GM10847 (cell line): ENCODE measurements around the gene CTSD.

ENCODE experiments used
- POLR2A ChIP-seq: IDR thresholded peaks from 2 replicates; pipeline ENCODE4 v1.6.1; 2011; ENCODE audit not compliant: insufficient read length; ENCODE audit errors: extremely low read depth

The CTSD gene

DNA sequence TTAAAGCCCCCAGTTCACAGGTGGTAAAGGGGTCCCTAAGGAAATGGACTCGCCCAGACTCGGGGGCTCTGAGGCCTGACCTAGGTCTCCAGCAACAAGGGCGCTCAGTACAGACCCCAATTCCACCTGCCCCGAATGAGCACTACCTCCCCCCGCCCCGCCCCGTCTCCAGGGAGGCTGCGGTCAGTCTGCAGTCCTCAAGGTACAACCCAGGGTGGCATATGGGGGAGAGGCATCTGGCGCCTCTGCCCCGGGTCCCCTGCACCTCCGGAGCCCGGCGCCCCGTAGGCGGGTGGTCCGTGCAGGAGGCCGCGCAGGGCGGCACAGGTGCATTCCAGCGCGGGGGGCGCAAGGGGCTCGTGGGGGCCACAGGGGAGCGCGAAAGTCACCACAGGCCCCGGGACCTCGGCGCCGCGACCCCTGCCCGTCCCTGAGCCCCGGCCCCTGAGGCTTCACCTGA, 361 bp downstream of the CTSD start:
- TF ChIP-seq POLR2A, result no peak

DNA sequence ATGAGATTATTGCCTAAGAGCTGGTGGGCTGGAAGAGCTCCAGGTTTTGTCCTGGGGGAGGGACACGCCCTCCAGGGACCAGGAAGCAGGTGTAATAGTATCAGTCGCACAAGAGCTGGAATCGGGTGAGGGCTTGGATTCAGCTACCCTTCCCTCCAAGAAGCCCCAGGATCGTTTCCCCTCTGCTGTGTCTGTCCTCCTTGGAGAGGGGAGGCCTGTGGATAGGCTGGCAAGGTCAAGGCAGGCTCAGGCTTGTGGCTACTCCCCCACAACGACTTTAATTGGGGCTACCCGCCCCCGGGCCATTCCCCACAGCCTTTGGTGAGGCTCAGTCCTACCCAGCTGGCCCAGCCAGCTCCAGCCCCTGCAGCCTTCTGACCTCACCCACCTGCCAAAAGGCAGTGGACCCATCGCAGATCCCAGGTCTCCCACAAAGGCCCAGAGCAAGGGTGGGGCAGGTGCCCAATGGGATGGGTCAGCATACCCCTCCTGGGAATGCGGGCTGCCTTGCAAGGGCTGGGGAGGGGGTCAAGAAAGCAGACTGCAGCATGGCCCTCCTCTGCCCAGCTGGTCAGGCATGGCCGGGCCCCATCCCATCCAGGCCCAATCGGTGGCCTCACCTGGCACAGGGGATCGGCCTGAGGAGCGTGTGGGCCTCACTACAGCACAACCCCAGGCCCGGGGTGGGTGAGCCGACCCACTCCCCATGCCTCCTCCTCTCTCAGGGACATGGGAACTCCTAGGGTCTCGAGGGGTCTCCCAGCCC, 1.0 kb downstream of the CTSD start:
- no peak for TF ChIP-seq POLR2A

DNA sequence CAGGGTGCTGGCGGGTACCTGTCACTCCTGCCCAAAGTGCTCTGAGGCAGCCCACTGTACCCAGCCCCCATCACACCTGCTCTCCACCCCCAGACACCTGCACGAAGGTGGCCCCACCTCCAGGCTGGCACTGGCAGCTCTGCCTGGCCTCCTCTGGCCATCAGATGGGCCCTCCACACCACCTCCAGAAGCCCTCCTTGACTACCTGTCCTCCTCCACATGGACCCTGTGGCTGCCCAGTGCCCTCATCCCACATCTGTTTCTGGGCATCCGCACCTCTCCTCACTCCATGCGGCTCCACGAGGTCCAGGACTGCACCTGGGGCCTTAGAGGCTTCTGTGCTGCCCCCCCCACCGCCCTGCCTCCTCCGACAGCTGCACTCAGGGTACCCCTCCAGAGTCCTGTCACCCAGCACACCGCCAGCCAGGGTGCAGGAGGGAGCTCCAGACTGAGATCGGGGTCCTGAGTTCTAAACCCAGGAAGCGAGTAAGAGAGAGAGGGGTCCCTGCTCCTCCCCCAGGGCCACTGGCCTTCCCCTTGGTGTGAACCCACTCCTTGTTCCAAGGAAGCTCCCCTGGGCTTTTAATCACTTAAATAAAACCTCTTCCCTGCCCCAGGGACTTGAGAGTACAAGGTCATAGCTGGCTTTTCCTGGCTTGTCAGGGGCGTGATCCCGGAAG, 1.7 kb downstream of the CTSD start:
- no peak for TF ChIP-seq POLR2A

DNA sequence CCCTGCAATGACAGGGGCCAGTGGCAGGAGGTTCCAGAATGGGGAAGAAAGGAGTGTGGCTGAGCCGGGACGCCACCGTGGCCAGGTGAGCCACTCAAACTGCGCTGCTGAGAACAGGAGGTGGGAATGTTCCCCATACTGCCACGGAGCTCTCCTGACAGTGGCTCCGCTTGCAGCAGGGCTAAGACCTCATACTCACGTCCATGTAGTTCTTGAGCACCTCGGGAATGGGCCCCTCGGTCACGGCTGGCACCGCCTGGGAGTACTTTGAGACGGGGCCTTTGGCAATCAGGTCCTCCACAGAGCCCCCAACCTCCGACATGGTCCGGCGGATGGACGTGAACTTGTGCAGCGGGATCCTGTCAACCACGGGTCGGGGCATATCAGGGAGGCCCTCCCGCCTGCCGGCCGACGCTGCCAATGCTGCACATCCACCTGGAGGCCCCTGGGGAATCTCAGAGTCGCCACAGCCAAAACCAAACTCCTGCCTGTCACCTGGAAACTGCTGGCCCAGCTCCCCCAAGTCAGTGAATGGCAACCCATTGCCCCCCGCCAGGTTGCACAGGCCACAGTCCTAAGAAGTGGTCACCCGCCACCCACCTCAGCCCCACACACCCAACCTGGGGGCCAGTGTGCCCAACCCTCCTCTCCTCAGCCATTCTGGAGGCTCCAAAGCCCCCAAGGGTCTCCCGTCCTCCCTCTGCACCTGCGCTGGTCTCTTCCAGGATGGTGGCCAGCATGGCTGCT, 2.4 kb downstream of the CTSD start:
- no peak for TF ChIP-seq POLR2A

DNA sequence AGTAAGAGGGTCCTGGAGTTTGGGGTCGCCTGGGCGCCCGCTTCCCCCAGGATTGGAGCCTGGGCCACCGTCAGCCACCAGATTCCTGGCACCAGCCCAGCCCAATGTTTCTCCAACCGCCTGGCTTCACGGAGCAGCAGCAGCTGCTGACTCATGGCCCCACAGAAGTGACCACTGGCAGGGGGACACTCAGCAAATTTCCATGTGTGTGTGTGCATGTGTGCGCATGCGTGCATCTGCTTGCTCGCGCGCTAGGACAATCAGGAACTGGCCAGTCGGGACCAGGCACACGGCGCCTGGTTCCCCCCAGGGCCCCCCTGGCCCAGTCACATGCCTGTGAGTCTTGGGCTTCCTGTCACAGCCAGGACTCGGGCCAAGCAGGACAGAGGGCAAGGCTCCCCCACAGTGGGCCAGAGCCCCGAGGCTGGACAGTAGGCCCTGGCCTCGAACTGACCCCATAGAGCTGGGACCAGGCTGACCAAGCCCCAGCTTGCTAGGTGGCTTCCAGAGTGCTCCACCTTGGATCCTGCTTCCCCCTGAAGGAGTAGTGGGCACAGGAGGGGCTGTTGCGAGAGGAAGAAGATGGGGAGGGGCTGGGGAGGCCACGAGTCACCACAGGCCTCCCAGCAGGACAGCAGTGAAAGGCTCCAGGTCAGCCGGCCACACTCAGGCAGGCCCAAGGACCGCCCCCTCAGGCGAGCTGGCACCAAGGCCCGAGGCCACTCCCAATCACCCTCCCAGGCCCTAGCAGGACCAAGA, 3.2 kb downstream of the CTSD start:
- no peak for TF ChIP-seq POLR2A

DNA sequence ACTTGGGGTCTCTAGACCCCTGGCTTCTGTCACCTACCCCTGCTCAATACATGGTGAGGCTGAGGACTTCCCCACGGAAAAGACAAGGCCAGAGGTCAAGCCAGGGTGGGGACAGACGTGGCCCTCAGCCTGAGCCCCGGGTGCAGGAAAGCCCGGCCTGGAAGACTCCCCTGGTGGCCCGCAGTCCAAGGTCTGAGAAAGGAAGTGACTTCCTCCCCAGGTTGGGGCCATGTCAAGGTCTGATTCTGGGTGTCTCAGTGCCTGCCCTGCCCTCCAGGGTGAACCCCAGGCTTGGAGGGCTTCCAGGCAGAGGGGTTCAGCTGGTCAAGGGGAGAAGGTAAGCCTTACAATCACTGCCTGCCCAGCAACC, 3.9 kb downstream of the CTSD start:
- TF ChIP-seq POLR2A, result no peak

DNA sequence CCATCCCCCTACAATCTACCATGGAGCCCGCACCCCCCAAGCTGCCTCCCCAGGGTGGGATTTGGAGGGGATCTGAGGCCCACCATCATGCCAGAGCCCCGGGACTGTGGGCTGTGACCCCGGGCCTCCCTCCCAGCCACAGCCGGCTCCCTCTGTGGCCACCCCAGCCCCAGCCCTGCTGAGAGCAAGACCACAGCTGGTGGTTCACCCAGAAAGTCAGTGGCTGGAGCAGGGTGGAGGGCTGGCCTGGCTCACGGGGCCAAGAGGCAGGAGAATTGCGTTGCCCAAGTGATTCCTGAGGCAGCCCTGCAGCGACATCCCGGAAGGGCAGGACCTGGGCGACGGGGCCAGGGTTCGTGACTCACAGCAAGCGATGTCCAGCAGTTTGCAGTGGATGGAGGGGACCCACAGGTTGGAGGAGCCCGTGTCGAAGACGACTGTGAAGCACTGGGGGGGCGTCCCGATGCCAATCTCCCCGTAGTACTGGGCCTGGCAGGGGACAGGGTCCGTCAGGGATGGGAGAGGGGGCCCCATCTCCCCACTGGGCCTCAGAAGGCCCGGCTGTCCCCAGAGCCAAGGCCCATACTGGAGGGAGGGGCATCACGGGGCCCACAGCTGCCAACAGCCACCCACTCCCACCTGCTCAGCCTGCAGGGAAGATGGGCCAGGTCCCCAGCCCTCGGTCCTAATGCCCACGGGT, 4.4 kb downstream of the CTSD start:
- no peak for TF ChIP-seq POLR2A

DNA sequence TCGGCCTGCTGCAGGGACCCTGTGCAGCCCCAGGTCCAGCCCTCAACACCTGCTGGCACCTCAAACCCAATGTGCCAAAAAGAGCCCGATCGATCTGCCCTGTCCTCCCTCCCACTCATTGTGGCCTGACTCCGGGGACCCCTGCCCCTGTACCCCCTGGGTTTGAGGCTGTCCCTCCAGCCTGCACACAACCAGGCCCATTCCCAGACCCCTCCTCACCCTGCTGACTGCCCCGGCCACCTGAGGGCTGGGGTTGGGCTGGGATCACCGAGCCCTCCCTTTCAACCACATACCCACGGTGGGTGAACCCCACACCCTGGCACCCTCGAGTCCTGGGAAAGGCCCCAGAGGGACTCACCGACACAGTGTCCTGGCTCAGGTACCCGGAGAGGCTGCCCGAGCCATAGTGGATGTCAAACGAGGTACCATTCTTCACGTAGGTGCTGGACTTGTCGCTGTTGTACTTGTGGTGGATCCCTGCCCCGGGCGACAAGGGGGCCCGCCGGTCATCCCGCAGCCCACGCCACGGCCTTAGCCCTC, 5.0 kb downstream of the CTSD start:
- no peak for TF ChIP-seq POLR2A

DNA sequence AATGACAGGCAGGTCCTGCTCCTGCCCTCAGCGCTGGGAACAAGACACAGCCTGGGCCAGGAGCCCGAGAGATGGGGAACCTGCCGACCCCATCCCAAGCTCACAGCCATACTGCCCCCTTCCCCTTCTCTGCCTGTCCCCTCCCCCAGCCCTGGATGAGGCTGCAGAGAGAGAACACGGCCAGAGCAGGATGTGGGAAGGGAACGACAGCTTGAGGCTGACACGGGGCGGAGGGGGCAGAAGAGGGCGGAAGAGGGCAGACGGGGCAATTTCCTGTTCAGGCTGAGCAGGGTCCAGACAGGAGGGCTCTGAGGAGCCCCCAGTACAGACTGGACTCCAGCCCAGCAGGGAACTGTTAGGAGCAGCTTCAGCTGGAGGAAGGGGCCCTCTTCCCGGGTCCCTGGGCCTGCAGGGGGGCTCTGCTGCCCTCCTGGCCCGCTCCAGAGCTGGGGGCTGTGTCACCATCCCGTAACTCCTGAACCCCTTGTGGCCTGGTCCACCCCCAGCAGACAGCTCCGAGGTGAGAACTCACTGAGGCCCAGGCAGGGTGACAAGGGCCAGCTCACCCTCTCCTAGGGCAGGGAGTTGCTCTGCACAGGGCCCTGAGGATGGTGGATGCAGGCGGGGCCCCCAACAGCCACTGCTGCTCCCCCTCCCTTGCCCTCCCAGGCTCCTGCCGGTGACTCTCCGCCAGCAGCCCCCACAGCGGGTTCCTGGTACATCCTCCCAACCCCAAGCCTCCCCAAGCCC, 5.7 kb downstream of the CTSD start:
- no peak for TF ChIP-seq POLR2A

DNA sequence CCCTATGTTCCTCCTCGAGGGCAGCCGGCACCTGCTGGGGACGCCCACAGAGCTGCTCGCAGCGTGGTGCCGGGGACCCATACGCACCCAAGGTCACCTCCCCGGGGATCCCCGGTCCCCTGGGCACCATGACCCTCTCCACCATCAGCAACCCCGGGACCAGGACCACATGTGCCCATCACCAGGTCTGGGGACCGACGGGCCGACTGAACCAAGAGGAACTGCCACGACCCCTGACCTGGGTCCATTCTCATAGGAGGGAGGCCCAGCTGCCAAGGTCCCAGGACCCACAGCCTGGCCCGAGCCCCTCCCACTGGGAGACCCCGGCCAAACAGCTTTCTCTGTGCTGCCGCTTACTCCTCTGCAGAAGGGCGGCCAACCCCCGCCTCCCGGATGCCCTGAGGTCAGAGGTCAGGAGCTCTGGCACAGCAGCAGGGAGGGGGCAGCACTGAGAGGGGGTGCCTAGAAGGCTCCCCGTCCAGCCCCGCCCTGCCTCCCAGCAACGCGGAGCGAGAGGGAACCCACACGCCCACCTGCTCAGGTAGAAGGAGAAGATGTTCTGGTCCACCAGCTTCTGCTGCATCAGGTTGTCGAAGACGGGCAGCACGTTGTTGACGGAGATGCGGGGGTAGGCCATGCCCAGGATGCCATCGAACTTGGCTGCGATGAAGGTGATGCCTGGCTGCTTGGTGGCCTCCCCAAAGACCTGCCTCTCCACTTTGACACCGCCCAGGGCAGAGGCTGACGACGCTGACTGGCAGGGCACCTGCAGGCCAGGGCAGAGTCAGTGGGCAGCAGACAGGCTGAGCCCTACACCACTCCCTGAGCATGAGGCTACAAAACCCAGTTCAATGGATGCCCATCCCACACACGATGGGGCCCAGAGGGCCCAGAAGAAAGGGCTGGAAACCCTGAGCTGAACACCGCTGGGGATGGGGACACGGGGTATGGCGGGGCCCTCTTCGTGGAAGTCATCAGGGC, 6.6 kb downstream of the CTSD start:
- TF ChIP-seq POLR2A, result no peak

DNA sequence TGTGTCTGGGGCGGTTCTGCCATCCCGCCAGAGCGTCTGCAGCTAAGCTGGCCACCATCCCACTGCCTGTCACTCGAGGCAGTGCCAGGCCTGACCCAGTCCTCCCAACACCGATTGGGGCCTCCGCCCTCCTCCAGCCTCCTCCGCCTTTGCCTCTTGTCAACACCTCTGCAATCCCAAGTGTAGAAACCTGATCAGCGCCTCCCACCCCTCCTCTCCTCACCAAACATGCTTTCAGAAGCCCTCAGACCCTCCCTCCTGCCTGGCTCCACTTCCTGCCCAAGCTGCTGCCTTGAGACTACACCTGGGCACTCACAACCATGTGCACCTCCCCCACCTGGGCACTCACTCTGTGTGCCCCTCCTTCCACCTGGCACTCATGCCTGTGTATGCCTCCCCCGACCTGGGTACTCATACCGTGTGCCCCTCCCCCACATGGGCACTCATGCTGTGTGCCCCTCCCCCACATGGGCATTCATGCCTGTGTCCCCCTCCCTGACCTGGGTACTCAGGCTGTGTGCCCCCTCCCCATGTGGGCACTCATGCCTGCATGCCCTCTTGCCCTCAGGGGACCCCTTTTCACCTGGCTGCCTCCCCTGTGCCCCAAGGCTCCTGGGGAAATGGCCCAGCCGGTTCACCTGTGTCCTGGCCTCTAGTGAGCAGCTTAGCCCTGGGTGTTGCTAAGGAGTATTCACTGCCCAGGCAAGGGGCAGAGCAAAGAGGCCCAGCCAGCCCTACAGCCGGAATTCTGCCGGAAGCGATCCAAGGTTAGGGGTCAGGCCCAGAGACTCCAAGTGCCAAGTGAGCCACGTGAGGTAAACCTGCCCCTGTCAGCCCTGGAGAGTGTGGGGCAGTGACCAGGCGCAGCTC, 7.8 kb downstream of the CTSD start:
- no peak for TF ChIP-seq POLR2A

DNA sequence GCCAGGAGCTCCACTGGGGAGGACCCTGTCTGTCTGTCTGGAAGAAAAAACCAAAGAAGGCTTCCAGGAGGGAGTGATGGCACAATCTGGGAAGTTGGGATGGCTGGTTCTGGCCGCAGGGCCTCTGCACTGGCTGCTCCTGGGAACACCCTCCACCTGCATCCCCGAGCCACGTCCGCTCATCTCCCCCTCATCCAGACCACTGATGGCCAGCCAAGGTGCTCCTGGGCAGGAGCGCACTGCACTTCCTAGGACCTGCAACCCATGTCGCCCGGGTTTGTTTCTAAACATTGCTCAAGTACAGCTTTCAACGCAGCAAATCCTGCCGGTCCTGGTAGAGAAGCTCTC, 8.4 kb downstream of the CTSD start:
- TF ChIP-seq POLR2A, result no peak
